ENCODE data around the gene MZT2B.

DNA sequence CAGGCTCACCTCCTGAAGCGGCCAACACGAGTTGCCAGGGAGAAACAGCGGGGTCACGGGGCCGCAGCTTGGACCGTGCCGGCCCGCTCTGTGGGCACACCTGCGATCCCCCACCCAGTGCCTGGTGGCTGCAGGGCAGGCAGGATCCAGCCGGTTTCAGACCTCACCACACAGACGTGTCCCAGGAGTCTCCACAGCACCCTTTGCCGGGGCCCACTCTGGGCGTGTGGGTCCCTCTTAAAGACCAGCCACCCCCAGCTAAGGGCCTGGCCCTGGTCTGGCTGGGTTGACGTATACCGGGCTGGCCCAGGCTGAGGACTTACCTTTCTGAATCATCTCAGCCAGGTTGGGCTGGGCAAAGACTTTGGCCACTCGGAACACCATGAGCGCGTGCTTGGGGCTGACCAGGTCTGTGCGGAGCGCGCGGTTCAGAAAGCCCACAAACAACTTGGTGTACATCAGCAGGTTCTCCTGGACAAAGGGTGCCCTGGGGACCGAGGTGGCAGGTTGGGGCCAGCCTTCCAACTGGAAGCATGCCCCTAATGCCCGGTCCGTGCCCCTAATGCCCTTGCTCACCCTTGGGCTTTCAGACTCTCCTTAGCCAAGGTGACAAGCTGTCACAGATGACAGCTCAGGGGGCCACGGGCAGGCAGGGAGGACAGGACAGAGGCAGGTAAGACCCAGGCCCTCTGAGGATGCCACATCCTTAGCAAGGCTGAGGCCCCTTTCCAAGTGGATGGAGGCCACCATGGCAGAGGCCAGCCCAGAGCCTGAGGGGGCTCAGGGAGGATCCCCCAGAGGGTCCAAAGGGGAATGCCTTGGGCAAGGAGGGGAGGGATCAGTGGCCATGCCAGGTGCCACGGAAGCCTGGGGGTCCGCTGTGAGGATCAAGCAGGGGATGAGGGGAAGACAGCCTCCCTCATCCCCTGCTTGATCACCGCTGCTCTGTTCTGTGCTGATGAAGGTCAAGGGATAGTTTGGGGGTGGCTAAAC, 27.0 kb upstream of the MZT2B start:
- TF ChIP-seq, protein P1, sequence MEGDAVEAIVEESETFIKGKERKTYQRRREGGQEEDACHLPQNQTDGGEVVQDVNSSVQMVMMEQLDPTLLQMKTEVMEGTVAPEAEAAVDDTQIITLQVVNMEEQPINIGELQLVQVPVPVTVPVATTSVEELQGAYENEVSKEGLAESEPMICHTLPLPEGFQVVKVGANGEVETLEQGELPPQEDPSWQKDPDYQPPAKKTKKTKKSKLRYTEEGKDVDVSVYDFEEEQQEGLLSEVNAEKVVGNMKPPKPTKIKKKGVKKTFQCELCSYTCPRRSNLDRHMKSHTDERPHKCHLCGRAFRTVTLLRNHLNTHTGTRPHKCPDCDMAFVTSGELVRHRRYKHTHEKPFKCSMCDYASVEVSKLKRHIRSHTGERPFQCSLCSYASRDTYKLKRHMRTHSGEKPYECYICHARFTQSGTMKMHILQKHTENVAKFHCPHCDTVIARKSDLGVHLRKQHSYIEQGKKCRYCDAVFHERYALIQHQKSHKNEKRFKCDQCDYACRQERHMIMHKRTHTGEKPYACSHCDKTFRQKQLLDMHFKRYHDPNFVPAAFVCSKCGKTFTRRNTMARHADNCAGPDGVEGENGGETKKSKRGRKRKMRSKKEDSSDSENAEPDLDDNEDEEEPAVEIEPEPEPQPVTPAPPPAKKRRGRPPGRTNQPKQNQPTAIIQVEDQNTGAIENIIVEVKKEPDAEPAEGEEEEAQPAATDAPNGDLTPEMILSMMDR (conservative IDR thresholded peaks at IDR 0.05; ENCODE audit: low read depth, low read length), result no peak
- no peak for TF ChIP-seq EZH2 (IDR thresholded peaks at IDR 0.05; ENCODE audit: borderline replicate concordance, low read depth, low read length, poor library complexity, severe bottlenecking)
